NB4 (cell line): ENCODE results near the gene SBF1.

Experiments used
- CTCF ChIP-seq: IDR thresholded peaks from one replicate; pipeline ENCODE4 v1.5.1; 2012; ENCODE audit warnings: low read depth, low read length
- MYC ChIP-seq: IDR thresholded peaks from 2 replicates; pipeline ENCODE4 v1.6.1; 2011; ENCODE audit warnings: low read depth, low read length
- POLR2A ChIP-seq: IDR thresholded peaks from 2 replicates; pipeline ENCODE4 v1.6.1; 2011; ENCODE audit warnings: mild to moderate bottlenecking; ENCODE audit not compliant: insufficient read length; ENCODE audit errors: extremely low read depth

GRCh38 chr22:50506611-50507420 is 32.0 kb upstream of the SBF1 start:
- TF ChIP-seq CTCF = no peak
- no peak for TF ChIP-seq POLR2A
- TF ChIP-seq MYC = no peak
